Heart left ventricle (tissue), 13 donors: ENCODE measurements around the gene RFPL3.

Source experiments
- CTCF ChIP-seq, 12 donors: fragments of 200-600 bp; sonication (generic) in 4 of 12; IDR thresholded peaks; one replicate each; pipeline versions ENCODE4 v1.5.0 to v1.8.0; 2018 to 2022; ENCODE audit warnings: antibody characterized with exemption in 12 of 12, mild to moderate bottlenecking in 5 of 12
- POLR2A ChIP-seq, 2 donors: fragments of 450-650 bp; IDR thresholded peaks; one replicate each; pipeline ENCODE4 v1.6.1; 2017; ENCODE audit warnings: antibody characterized with exemption in 2 of 2, mild to moderate bottlenecking in 2 of 2, moderate library complexity in 2 of 2
- donor health status: ischemic (EF 13 %, LVEDD 7.1; RV severe dilation, severe dysfunction).
- donor health status: DM: no; HTN: yes; CAD: no.
- donor health status: DM: no; HTN: no; CAD: no.
- donor health status: ischemic (EF 25% LVEDD 6.9; RV normal size, moderate dysfunction).
- donor health status: ischemic (EF 25% LVEDD 5.7; RV mildly dilated, moderate dysfunction).
- donor health status: ischemic (EF 35%, LVEDD 5.7; RV mildly dilated, moderate dysfunction).
- donor health status: nonischemic (EF 11% LVEDD 7.7; RV severe dilation, severe dysfunction).
- donor health status: DM: yes; HTN: yes; CAD: no.
- donor health status: PGD.
- donor health status: ischemic (EF 29% LVEDD 5.4; RV normal size, mild dysfunction).
- donor health status: nonischemic (EF 23%, LVEDD 6.1; RV moderate dilation, normal function).

DNA sequence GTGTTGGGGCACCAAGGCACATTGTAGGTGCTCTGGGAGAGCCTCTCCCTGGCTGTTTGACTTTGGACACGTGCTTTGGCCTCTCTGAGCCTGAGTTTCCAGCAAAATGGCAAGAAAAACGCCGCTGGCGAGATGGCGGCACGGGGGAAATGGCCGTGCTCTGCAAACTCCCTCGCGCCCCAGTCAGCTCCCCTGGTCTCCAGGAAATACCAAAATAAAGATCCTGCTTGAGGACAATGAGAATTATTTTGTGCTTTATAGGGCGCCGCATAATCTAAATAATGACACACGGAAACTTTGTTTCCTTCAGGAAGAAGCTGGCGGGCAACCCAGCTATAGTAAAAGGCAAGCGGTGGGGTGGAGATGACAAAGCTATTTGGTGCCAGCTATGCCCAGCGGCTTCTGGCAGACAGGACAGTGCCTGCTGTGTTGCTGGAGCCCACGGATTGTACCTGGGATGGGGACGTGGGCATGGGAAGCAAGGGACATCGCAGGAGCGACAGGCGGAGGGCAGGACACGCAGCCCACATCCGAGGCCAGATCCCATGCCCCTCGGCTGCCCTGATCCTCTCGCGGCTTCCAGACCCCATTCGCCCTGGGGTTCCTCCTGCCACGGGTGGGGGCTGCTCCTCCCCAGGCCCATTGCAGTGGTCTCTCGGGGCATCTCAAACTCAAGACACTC lies 26.3 kb upstream of the RFPL3 start:
- no peak for TF ChIP-seq CTCF (IDR thresholded peaks at IDR 0.05)
- TF ChIP-seq POLR2A (IDR thresholded peaks at IDR 0.05), result no peak
